Suprapubic skin (tissue), 4 donors: ENCODE data around the gene SDR42E2. TPM values are rescaled to one million over a fixed set of nuclear protein-coding genes. Genes with fewer than 3 reads are reported as not detected.

Source experiments
- DNase-seq, 2 donors: peaks; one replicate each; pipeline ENCODE4 v3.0.0-alpha.2; 2019; ENCODE audit warnings: low spot score in 2 of 2
- H3K27ac ChIP-seq: fragments of 200-600 bp; sonication (generic); one replicate; pipeline ENCODE4 v1.5.1; 2019
- H3K27me3 ChIP-seq: fragments of 200-600 bp; sonication (generic); one replicate; pipeline ENCODE4 v1.5.1; 2019
- H3K36me3 ChIP-seq: fragments of 200-600 bp; sonication (generic); one replicate; pipeline ENCODE4 v1.5.1; 2019
- H3K4me1 ChIP-seq: fragments of 200-600 bp; sonication (generic); one replicate; pipeline ENCODE4 v1.5.1; 2019
- H3K4me3 ChIP-seq: fragments of 200-600 bp; sonication (generic); one replicate; pipeline ENCODE4 v1.5.1; 2019; ENCODE audit warnings: mild to moderate bottlenecking
- H3K9me3 ChIP-seq: fragments of 200-600 bp; sonication (generic); one replicate; pipeline ENCODE4 v1.5.1; 2019
- EP300 ChIP-seq: sonication (generic); formaldehyde crosslinking; IDR thresholded peaks from one replicate; pipeline ENCODE4 v1.6.1; 2017; ENCODE audit warnings: antibody characterized with exemption
- POLR2A ChIP-seq, 2 donors: fragments of 450-650 bp; IDR thresholded peaks; one replicate each; pipeline ENCODE4 v1.6.1; 2017; ENCODE audit warnings: antibody characterized with exemption in 2 of 2, mild to moderate bottlenecking in 2 of 2, moderate library complexity in 2 of 2
- POLR2AphosphoS5 ChIP-seq, 3 donors: sonication (generic); formaldehyde crosslinking; IDR thresholded peaks; one replicate each; pipeline ENCODE4 v1.6.1; 2017; ENCODE audit warnings: antibody characterized with exemption in 3 of 3
- WGBS: methylation state at CpG from one replicate; pipeline ENCODE4 v1.1.5; 2018; 5-methylcytosine and 5-hydroxymethylcytosine counted together
- total RNA-seq, 4 donors: library from RNA; depleted of rRNA; stranded (reverse); fragments of >200 nt; gene quantifications; one replicate each; pipeline ENCODE4 v1.1.0, GENCODE V29; 2016
- TF ChIP-seq, protein P1 (sequence below), 2 donors: fragments of 200-600 bp in 1 of 2; fragments of 450-650 bp in 1 of 2; sonication (generic) in 1 of 2; IDR thresholded peaks; one replicate each; pipeline ENCODE4 v1.5.1; 2016 to 2019; ENCODE audit warnings: antibody characterized with exemption in 2 of 2, mild to moderate bottlenecking in 1 of 2, moderate library complexity in 1 of 2

The SDR42E2 gene
- total RNA-seq, 4 donors from 2014 or later: not detected

DNA sequence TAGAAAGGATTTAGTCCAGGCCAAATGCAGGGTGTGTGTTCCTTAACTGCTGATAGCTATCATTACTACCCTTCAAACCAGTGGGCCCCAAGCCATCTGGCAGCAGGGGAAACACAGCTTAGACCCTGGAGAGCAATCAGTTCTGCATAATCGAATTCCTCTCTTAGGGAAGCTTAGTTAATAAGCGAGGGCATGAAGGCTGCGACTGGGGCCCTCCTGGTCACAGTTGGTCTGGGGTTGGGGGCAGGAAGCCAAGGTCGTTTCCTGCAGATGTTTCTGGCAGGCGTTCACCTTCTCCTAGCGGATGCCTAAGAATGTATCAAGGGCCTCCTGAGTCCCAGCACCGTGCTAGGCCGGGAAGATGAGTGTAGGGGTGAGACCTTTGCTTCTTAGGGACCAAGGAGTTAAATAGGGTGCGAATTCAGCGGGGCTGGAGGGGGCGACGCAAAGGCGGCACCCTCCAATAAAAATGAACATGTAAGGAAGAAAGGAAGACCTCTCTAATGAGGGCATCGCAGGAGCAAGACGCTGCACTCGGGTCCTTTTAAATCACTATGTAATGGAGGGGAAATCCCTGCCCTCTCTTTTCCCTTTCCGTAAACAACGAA lies 27.3 kb downstream of the SDR42E2 start:
- Histone ChIP-seq H3K4me3 (peak overlapping the region; percentile 73), H3K27me3 (no peaks in the 10 kb centered on the region), H3K4me1 (peaks cover 43% of the 10 kb centered on the region), H3K36me3 (no peaks in the 10 kb centered on the region), H3K27ac (peak overlapping the region; percentile 99), H3K9me3 (no peaks in the 10 kb centered on the region)
- TF ChIP-seq POLR2A (IDR thresholded peaks at IDR 0.05): no peak
- TF ChIP-seq POLR2AphosphoS5 (IDR thresholded peaks at IDR 0.05): no peak
- no peak for TF ChIP-seq EP300
- TF ChIP-seq, protein P1, sequence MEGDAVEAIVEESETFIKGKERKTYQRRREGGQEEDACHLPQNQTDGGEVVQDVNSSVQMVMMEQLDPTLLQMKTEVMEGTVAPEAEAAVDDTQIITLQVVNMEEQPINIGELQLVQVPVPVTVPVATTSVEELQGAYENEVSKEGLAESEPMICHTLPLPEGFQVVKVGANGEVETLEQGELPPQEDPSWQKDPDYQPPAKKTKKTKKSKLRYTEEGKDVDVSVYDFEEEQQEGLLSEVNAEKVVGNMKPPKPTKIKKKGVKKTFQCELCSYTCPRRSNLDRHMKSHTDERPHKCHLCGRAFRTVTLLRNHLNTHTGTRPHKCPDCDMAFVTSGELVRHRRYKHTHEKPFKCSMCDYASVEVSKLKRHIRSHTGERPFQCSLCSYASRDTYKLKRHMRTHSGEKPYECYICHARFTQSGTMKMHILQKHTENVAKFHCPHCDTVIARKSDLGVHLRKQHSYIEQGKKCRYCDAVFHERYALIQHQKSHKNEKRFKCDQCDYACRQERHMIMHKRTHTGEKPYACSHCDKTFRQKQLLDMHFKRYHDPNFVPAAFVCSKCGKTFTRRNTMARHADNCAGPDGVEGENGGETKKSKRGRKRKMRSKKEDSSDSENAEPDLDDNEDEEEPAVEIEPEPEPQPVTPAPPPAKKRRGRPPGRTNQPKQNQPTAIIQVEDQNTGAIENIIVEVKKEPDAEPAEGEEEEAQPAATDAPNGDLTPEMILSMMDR (IDR thresholded peaks at IDR 0.05): no peak
- DNase-seq: peak; percentile 82 to 86
- WGBS: 2% methylated on average over 18 of the region's 18 CpGs

DNA sequence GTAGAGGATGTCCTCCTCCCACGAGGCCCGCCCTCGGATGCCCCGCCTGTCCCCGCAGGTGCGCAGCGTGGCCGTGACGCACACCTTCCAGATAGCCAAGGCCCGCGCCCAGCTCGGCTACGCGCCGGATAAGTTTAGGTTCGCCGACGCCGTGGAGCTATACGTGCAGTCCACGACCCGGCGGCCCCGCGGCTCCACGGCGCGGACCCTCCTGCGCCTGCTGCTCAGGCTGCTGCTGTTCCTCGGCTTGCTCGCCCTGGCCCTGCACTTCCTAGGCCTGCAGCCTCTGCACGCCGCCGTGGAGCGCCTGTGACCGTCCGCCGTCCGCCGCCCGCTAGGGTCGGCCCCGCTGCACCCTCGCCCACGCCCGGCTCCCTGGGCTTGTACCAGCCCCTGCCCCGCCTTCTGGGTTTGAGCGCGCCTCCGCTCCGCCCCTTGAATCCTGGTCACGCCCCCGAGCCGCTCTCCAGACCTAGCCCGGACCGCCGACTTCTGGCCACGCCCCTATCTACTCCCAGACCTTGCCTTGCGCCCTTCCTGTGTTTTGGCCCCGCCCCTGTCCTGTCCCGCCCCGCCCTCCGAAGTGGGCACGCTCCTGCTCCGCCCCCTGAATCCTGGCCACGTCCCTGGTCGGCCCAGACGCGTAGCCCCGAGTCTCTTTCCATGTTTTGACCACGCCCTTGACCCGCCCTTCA lies 27.9 kb downstream of the SDR42E2 start:
- no peaks in the 10 kb centered on the region for H3K9me3 ChIP-seq
- peak overlapping the region; percentile 73 for H3K4me3 ChIP-seq
- TF ChIP-seq, protein P1 (IDR thresholded peaks at IDR 0.05): no peak
- peak; percentile 34 to 65 (median 65) for TF ChIP-seq POLR2AphosphoS5 (IDR thresholded peaks at IDR 0.05)
- TF ChIP-seq POLR2A (IDR thresholded peaks at IDR 0.05): peak; percentile 44 to 53
- no peak for TF ChIP-seq EP300
- under 1% methylated on average over 61 of the region's 72 CpGs for WGBS
- peak overlapping the region; percentile 99 for H3K27ac ChIP-seq
- H3K4me1 ChIP-seq: peaks cover 49% of the 10 kb centered on the region
- DNase-seq: peak; percentile 93 to 100
- no peaks in the 10 kb centered on the region for H3K27me3 ChIP-seq
- H3K36me3 ChIP-seq: no peaks in the 10 kb centered on the region

DNA sequence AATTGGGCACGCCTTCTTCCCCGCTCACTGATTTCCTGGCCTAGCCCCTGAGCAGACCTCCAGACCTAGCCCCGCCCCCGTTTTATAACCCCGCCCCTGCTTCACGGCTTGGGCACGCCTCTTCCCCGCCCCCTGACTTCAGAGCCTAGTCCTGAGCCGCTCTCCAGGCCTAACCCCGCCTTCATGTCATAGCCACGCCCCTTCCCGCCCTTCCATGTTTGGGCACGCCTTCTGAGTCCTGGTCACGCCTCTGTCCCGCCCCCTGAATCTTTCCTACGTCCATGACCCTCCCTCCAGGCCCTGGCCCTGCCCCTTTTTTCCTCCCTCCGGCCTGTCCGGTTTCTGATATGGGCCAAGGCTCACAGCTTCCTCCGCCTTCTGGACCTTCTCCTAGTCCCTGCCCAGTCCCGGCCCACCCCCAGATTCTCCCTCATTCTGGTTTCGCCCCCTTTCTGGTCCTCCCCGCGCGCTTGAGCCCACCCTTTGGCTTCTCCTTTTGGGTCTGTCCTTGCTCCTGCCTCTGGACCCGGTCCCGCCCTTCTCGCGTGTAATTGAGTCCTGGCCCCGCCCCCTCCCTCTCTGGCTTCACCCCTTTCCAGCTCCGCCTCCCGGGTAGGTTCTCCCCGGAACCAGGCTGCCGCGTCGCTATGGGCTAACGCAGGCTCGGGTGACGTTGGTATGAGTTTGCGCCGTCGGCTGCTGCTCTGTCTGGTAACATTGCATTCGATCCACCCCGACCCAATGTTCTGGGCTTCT lies 28.6 kb downstream of the SDR42E2 start:
- Histone ChIP-seq H3K9me3 (no peaks in the 10 kb centered on the region), H3K4me3 (peak overlapping the region; percentile 50), H3K27me3 (no peaks in the 10 kb centered on the region), H3K36me3 (no peaks in the 10 kb centered on the region), H3K4me1 (peaks cover 54% of the 10 kb centered on the region), H3K27ac (peak overlapping the region; percentile 99)
- WGBS: under 1% methylated on average over 41 of the region's 43 CpGs
- DNase-seq: peak; percentile 100
- TF ChIP-seq POLR2A (IDR thresholded peaks at IDR 0.05) (peak; percentile 25 to 91), POLR2AphosphoS5 (IDR thresholded peaks at IDR 0.05) (peak; percentile 53 to 87 (median 61)), EP300 (no peak)
- TF ChIP-seq, protein P1 (IDR thresholded peaks at IDR 0.05): no peak

DNA sequence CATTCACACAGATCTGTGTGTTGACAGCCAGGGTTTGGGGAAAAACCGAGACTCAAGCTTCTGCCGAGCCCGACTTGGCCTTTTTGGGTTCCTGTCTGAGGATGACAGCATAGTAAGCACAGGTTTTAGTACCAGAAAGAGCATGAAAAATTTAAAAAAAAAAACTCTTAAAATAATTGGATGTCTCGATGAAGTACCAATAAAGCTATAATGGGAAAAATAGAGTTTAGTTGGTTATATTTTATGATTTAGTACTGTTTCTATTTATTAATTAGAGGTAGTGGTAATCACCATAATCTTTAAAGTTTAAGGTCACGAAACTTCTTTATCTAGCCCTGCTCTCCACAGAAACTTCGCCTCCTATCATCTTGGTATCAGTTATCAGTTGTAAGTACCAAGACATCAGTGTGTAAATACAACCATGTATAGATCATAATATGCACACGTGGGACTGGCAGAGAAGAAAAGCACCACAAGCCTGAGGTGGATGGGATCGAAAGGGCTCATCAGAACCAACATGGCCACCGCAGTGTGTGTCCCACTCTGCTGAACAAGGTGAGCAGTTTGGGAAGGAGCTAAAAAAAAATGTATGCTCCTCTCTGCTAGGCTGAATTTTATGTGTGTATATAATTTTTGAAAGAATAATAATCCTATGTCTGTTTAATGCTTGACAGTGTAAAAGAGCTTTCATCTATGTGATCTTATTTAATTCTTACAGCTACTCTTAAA lies 29.4 kb downstream of the SDR42E2 start:
- H3K36me3 ChIP-seq: no peaks in the 10 kb centered on the region
- H3K9me3 ChIP-seq: no peaks in the 10 kb centered on the region
- no peak for TF ChIP-seq EP300
- no peak for TF ChIP-seq POLR2A (IDR thresholded peaks at IDR 0.05)
- TF ChIP-seq POLR2AphosphoS5 (IDR thresholded peaks at IDR 0.05): no peak
- TF ChIP-seq, protein P1 (IDR thresholded peaks at IDR 0.05): no peak
- no peaks in the 10 kb centered on the region for H3K27me3 ChIP-seq
- peak overlapping the region; percentile 99 for H3K27ac ChIP-seq
- WGBS: 6% methylated on average over 9 of the region's 9 CpGs
- peak overlapping the region; percentile 50 for H3K4me3 ChIP-seq
- H3K4me1 ChIP-seq: peaks cover 61% of the 10 kb centered on the region
- no peak for DNase-seq
